ENCODE data around the gene CNST. TPM values are rescaled to one million over a fixed set of nuclear protein-coding genes. Genes with fewer than 3 reads are reported as not detected.
A peak's percentile ranks its signal among the peaks of the same experiment; 100 is the strongest.

CNST gene
- total and polyA plus RNA-seq, 9 of the 15 experiments (the other 6 are each of a cell fraction or from before 2014, with no cell fraction given), result 17.0 to 55.3 (median 30.8) TPM

DNA sequence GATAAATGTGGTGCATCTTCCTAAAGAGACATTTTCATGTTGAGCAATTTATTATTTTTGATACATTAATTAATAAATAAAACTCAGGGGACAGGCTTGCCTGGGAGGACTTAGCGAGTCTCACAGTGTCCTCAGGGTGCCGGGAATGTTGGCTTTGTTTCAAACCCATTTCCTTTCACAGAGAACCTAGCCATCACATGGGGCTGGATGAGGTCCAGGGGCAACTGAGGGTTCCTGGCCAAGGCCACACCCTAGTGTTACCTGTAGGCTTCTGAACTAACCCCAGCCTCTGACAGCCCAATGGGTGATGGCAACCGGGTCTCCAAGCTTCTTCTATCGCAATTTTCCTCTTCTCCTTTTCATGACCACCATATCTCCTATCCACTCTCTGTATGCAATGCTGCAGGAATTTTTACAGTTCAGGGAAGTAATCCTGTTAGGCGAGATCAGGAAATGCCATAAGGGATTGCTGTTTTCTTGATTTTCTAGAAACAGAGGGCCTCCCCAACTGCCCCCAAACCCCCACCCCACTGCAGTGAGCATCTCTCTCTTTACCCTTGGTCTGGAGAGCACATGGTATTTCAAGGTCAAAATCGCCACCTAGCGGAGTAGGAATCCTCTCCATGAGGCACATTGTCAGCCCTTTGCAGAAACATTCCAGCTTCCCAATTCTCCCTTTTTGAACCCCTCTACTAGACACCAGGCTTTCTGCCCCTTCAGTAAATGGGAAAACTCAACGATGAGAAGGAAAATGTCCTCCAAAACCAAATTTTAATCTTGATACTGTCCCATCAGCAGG lies 37.1 kb upstream of the CNST start:
- Histone ChIP-seq H4K20me1 (replicated peaks; ENCODE audit: control insufficient read depth, insufficient read depth, low read length) (no peaks in the 10 kb centered on the region), H3K4me3 (no peak overlapping the region), H3K27ac (ENCODE audit: extremely low read depth, low read depth, low read length) (no peak overlapping the region), H3K9me1 (ENCODE audit: control insufficient read depth, insufficient read depth, low read length) (no peaks in the 10 kb centered on the region), H2AFZ (ENCODE audit: low read depth, low read length) (no peak overlapping the region), H3K27me3 (ENCODE audit: control insufficient read depth in 2 of 2, insufficient read depth in 2 of 2, low read length in 2 of 2) (peaks cover 0 to 11% of the 10 kb centered on the region in 2 experiments; a peak in 4 of 5 replicates), H3K36me3 (ENCODE audit: control insufficient read depth, insufficient read depth, low read length) (no peaks in the 10 kb centered on the region), H3K9me3 (replicated peaks; ENCODE audit: control insufficient read depth, insufficient read depth, low read depth, low read length) (peaks cover 12% of the 10 kb centered on the region), H3K4me2 (ENCODE audit: insufficient read depth, low read length) (no peak overlapping the region), H3K4me1 (replicated peaks in 1 of 2; ENCODE audit: control insufficient read depth in 2 of 2, insufficient read depth in 2 of 2, low read length in 2 of 2) (peaks cover 0 to 9% of the 10 kb centered on the region in 2 experiments; a peak in 2 of 5 replicates), H3K9ac (ENCODE audit: insufficient read depth in 1 of 2, low read depth in 2 of 2, low read length in 2 of 2) (no peak overlapping the region), H3K79me2 (ENCODE audit: control insufficient read depth, insufficient read depth, low read length) (no peaks in the 10 kb centered on the region)
- no peak for DNase-seq (ENCODE audit: extremely low read depth in 1 of 4, low spot score in 3 of 4)
- no peak for FAIRE-seq
- no TSS peak for BruUV-seq (replicated peaks)
- TF ChIP-seq ESRRA (IDR thresholded peaks at IDR 0.05; ENCODE audit: borderline replicate concordance, low read depth), result peak; percentile 47
- TF ChIP-seq, protein P1, sequence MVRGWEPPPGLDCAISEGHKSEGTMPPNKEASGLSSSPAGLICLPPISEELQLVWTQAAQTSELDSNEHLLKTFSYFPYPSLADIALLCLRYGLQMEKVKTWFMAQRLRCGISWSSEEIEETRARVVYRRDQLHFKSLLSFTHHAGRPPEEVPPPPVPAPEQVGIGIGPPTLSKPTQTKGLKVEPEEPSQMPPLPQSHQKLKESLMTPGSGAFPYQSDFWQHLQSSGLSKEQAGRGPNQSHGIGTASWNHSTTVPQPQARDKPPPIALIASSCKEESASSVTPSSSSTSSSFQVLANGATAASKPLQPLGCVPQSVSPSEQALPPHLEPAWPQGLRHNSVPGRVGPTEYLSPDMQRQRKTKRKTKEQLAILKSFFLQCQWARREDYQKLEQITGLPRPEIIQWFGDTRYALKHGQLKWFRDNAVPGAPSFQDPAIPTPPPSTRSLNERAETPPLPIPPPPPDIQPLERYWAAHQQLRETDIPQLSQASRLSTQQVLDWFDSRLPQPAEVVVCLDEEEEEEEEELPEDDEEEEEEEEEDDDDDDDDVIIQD (CRISPR knock-in tag; IDR thresholded peaks at IDR 0.05), result no peak
- WGBS (ENCODE audit: insufficient coverage, low coverage, missing lambda C conversion rate), result 24% methylated on average over 8 of the region's 8 CpGs
- no peak for ATAC-seq
- ChIA-PET POLR2A (interaction anchor here (1.0 kb wide), 1 partner anchor 21 kb away, joined by 3 read pairs; no protein-coding TSS in a partner anchor), CTCF (ENCODE audit: low intra/inter-chr PET ratio) (no interaction called here)
- intact Hi-C loops (cut with micrococcal nuclease), result no loop called here
- in situ Hi-C loops (cut with MboI), result no loop called here

DNA sequence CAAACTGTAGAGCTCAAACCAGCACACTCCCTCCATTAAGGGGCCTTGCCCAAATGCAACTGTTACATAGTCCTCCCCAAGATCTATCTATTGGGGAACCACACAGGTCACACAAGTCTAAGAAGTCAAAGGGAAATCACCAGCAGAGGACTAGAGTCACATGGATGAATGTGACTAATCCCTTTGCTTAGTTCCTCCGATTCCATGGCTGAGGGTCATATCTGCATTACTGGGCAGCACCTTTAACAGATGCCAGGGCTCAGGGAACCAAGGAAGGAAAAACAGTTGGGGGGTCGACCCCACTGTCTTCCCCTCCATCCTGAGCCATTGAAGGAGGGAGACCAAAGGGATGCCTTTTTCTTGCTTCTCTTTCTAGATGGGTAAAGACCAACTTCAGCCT lies 35.8 kb upstream of the CNST start:
- ATAC-seq, result no peak
- CTCF ChIA-PET (ENCODE audit: low intra/inter-chr PET ratio), result no interaction called here
- WGBS (ENCODE audit: insufficient coverage, low coverage, missing lambda C conversion rate), result 5% methylated on average over 2 of the region's 2 CpGs
- TF ChIP-seq SP2 (IDR thresholded peaks at IDR 0.05; ENCODE audit: extremely low read depth, low read depth, low read length, poor library complexity, severe bottlenecking) (no peak), ZNF175 (CRISPR knock-in tag; IDR thresholded peaks at IDR 0.05; ENCODE audit: low read depth) (no peak), FOXA1 (IDR thresholded peaks at IDR 0.05; ENCODE audit: borderline replicate concordance) (no peak), CBX3 (IDR thresholded peaks at IDR 0.05; ENCODE audit: borderline replicate concordance in 1 of 2, low read length in 2 of 2) (peak; percentile 43 to 96), CEBPB (tag; IDR thresholded peaks at IDR 0.05) (no peak), CBX5 (IDR thresholded peaks at IDR 0.05; ENCODE audit: borderline replicate concordance, low read depth) (peak; percentile 96), TRIM24 (IDR thresholded peaks at IDR 0.05) (peak in 1 of 2 experiments; percentile 26; a peak in 1 of 4 replicates), CHCHD3 (CRISPR knock-in tag; IDR thresholded peaks at IDR 0.05) (no peak), TRIM28 (IDR thresholded peaks at IDR 0.05) (peak; percentile 82; the same call in 1 of the 2 replicates), DACH1 (IDR thresholded peaks at IDR 0.05; ENCODE audit: partially characterized antibody) (no peak)
- TF ChIP-seq, protein P2, sequence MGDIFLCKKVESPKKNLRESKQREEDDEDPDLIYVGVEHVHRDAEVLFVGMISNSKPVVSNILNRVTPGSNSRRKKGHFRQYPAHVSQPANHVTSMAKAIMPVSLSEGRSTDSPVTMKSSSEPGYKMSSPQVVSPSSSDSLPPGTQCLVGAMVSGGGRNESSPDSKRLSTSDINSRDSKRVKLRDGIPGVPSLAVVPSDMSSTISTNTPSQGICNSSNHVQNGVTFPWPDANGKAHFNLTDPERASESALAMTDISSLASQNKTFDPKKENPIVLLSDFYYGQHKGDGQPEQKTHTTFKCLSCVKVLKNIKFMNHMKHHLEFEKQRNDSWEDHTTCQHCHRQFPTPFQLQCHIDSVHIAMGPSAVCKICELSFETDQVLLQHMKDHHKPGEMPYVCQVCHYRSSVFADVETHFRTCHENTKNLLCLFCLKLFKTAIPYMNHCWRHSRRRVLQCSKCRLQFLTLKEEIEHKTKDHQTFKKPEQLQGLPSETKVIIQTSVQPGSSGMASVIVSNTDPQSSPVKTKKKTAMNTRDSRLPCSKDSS (IDR thresholded peaks at IDR 0.05; ENCODE audit: low read depth, partially characterized antibody), result peak; percentile 28

More for the DNA sequence above, 35.8 kb upstream of the CNST start:
- Histone ChIP-seq H4K20me1 (replicated peaks; ENCODE audit: control insufficient read depth, insufficient read depth, low read length) (no peaks in the 10 kb centered on the region), H3K4me1 (replicated peaks in 1 of 2; ENCODE audit: control insufficient read depth in 2 of 2, insufficient read depth in 2 of 2, low read length in 2 of 2) (peaks cover 0 to 9% of the 10 kb centered on the region in 2 experiments; a peak in 2 of 5 replicates), H3K4me3 (no peak overlapping the region), H3K9me3 (replicated peaks; ENCODE audit: control insufficient read depth, insufficient read depth, low read depth, low read length) (peaks cover 12% of the 10 kb centered on the region), H3K36me3 (ENCODE audit: control insufficient read depth, insufficient read depth, low read length) (no peaks in the 10 kb centered on the region), H3K79me2 (ENCODE audit: control insufficient read depth, insufficient read depth, low read length) (no peaks in the 10 kb centered on the region), H2AFZ (ENCODE audit: low read depth, low read length) (no peak overlapping the region), H3K4me2 (ENCODE audit: insufficient read depth, low read length) (no peak overlapping the region), H3K9ac (ENCODE audit: insufficient read depth in 1 of 2, low read depth in 2 of 2, low read length in 2 of 2) (no peak overlapping the region), H3K9me1 (ENCODE audit: control insufficient read depth, insufficient read depth, low read length) (no peaks in the 10 kb centered on the region), H3K27me3 (ENCODE audit: control insufficient read depth in 2 of 2, insufficient read depth in 2 of 2, low read length in 2 of 2) (peaks cover 3 to 8% of the 10 kb centered on the region in 2 experiments; a peak in 3 of 5 replicates), H3K27ac (ENCODE audit: extremely low read depth, low read depth, low read length) (no peak overlapping the region)
- POLR2A ChIA-PET, result no interaction called here
- FAIRE-seq (no peak), DNase-seq (ENCODE audit: extremely low read depth in 1 of 4, low spot score in 3 of 4) (no peak)
- no TSS peak for BruUV-seq (replicated peaks)
- in situ Hi-C loops (cut with MboI) (no loop called here), intact Hi-C loops (cut with micrococcal nuclease) (no loop called here)

Measured in K562 (cell line).